ENCODE results near the gene SST.

SST gene

GRCh38 chr3:187667526-187667925 lies 2.7 kb downstream of the SST start:
- TF ChIP-seq, protein P1, sequence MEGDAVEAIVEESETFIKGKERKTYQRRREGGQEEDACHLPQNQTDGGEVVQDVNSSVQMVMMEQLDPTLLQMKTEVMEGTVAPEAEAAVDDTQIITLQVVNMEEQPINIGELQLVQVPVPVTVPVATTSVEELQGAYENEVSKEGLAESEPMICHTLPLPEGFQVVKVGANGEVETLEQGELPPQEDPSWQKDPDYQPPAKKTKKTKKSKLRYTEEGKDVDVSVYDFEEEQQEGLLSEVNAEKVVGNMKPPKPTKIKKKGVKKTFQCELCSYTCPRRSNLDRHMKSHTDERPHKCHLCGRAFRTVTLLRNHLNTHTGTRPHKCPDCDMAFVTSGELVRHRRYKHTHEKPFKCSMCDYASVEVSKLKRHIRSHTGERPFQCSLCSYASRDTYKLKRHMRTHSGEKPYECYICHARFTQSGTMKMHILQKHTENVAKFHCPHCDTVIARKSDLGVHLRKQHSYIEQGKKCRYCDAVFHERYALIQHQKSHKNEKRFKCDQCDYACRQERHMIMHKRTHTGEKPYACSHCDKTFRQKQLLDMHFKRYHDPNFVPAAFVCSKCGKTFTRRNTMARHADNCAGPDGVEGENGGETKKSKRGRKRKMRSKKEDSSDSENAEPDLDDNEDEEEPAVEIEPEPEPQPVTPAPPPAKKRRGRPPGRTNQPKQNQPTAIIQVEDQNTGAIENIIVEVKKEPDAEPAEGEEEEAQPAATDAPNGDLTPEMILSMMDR (IDR thresholded peaks at IDR 0.05; ENCODE audit: insufficient read depth, missing control alignments) = no peak
- no peak for FAIRE-seq

GRCh38 chr3:187665764-187666402 lies 4.3 kb downstream of the SST start:
- TF ChIP-seq, protein P1 (IDR thresholded peaks at IDR 0.05; ENCODE audit: insufficient read depth, missing control alignments) = no peak
- DNase-seq (ENCODE audit: insufficient read length, low spot score) (no peak), FAIRE-seq (no peak)

More at GRCh38 chr3:187667526-187667925, 2.7 kb downstream of the SST start:
- DNase-seq (ENCODE audit: insufficient read length, low spot score) = no peak

DNA sequence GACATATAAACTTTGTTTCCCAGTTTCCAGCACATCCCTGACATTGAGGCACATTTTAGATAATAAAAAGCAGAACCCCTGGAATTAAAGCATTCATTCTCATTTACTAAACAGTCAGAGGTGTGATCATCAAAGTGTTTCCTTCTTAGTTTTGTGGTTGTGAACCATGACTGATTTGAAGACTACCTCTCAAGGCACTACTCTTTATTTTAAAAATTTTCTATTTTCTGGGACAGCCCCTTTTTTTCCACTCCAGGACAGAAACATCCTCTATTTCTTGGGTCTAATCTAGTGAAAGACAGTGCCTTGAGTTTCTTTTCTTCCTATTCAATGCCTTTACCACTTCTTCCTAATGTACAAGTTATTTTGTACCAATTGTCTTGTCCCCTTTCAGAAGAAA lies 5.2 kb downstream of the SST start:
- DNase-seq (ENCODE audit: insufficient read length, low spot score) = no peak
- TF ChIP-seq, protein P1 (IDR thresholded peaks at IDR 0.05; ENCODE audit: insufficient read depth, missing control alignments) = no peak
- FAIRE-seq = no peak

- DNase-seq (ENCODE audit: insufficient read length, low spot score) (no peak), FAIRE-seq (no peak)
- TF ChIP-seq, protein P1 (IDR thresholded peaks at IDR 0.05; ENCODE audit: insufficient read depth, missing control alignments) = no peak
These were observed 7.3 kb downstream of the SST start for GRCh38 chr3:187662848-187663409.

DNA sequence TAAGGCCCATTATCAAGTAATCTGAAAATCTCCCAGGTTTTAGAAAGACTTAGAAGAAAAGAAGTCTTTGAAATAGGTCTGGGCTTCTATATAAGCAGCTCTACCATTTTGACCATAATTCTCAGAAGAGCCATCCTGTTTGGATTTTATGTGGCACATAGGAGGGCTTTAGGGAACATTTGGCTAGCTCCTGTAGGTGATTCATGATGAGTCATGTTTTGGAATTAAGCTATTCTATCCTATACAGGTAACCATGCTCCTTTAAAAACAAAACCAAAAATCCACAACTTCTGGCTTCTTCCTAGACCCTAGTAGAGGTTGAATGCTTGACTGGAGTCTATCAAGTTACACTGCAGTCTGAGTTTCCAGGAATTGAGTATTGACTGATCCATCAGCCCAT lies 8.9 kb downstream of the SST start:
- no peak for FAIRE-seq
- no peak for DNase-seq (ENCODE audit: insufficient read length, low spot score)
- TF ChIP-seq, protein P1 (IDR thresholded peaks at IDR 0.05; ENCODE audit: insufficient read depth, missing control alignments) = no peak

DNA sequence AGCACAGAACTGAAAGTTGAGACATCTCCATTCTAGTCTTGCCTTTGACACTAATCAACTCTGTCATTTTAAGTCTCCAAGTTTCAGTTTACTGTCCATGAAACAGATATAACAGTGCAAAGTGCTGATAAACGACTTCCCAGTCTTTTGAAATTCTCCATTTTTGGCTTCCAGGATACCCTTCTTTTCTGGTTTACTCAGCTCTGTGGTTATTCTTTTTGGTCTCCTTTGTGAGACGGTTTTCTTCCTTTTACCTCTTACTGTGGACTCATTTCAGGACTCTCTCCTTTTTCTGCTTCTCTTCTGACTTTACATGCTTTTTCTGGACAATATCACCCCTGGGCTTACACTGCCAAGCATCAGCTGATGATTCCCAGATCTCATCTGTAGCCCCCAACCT lies 18.9 kb downstream of the SST start:
- FAIRE-seq = no peak
- TF ChIP-seq, protein P1 (IDR thresholded peaks at IDR 0.05; ENCODE audit: insufficient read depth, missing control alignments) = no peak

GRCh38 chr3:187648177-187648576 lies 22.0 kb downstream of the SST start:
- no peak for DNase-seq (ENCODE audit: insufficient read length, low spot score)
- FAIRE-seq = no peak
- TF ChIP-seq, protein P1 (IDR thresholded peaks at IDR 0.05; ENCODE audit: insufficient read depth, missing control alignments) = no peak

More for the DNA sequence above, 18.9 kb downstream of the SST start:
- no peak for DNase-seq (ENCODE audit: insufficient read length, low spot score)

Data from D721Med (cell line).